HG03378 (cell line): ENCODE results near the gene FOXS1.

Experiments used
- ATAC-seq: cut with Tn5 transposase; IDR thresholded peaks from one replicate; pipeline ENCODE4 v1.9.1; 2021; ENCODE audit warnings: mild to moderate bottlenecking, moderate library complexity; ENCODE audit not compliant: unreplicated experiment

Gene FOXS1

GRCh38 chr20:31801508-31801907 is 43.9 kb downstream of the FOXS1 start:
- ATAC-seq: no peak

DNA sequence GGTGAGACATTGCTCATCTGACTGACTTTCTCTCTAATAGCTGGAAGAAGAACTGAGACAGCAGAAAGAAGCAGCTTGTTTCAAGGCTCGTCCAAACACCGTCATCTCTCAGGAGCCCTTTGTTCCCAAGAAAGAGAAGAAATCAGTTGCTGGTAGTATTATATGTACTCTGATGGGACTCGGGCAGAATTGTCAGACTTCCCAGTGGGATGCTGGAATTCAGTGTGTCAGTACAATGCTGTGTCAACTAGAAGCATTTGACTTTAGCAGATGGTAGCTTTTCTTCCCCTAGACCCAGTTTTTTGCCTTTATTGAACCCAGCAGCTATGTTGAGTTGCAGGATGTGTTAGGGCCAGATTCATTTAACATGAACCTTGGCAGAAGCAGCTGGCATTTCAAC is 48.0 kb downstream of the FOXS1 start:
- ATAC-seq: no peak
